Left ventricle myocardium inferior (tissue), 1 donor: ENCODE measurements around the gene COX18. TPM values are rescaled to one million over a fixed set of nuclear protein-coding genes. Genes with fewer than 3 reads are reported as not detected.

Experiments used
- DNase-seq: peaks from one replicate; pipeline ENCODE4 v3.0.0-alpha.2; 2020
- H3K27ac ChIP-seq: fragments of 200-600 bp; replicated peaks from 2 replicates; pipeline ENCODE4 v1.8.0; 2021
- H3K27me3 ChIP-seq: fragments of 200-600 bp; 2 replicates; pipeline ENCODE4 v1.8.0; 2021; ENCODE audit warnings: low read depth
- H3K36me3 ChIP-seq: fragments of 200-600 bp; 2 replicates; pipeline ENCODE4 v1.8.0; 2021
- H3K4me1 ChIP-seq: fragments of 200-600 bp; 2 replicates; pipeline ENCODE4 v1.8.0; 2021
- H3K4me3 ChIP-seq: fragments of 200-600 bp; 2 replicates; pipeline ENCODE4 v1.8.0; 2021; ENCODE audit warnings: mild to moderate bottlenecking, moderate library complexity
- H3K9me3 ChIP-seq: fragments of 200-600 bp; replicated peaks from 2 replicates; pipeline ENCODE4 v1.8.0; 2021
- CTCF ChIP-seq: fragments of 200-600 bp; IDR thresholded peaks from 2 replicates; pipeline ENCODE4 v1.8.0; 2021; ENCODE audit warnings: antibody characterized with exemption, mild to moderate bottlenecking, borderline replicate concordance
- intact Hi-C: fragments of 100-400 bp; cut with micrococcal nuclease; formaldehyde crosslinking; loops from one replicate; pipeline ENCODE4 v1.11.0; 2022
- total RNA-seq: library from RNA; stranded (reverse); fragmentation: NEBNext Ultra II Directional; extraction: Animal tissue kit (Norgen Biotek cat#: 25700); gene quantifications from one replicate; pipeline ENCODE4 v1.2.1, GENCODE V29; 2021
- donor health status: DM: no; HTN: yes; CAD: no; lungs with severe emphysema.

COX18 gene
- total RNA-seq, 1 donor from 2014 or later, result 17.0 TPM

- H3K4me3 ChIP-seq, result no peak overlapping the region
- no peak for DNase-seq
- intact Hi-C loops, result no loop called here
- no peak for TF ChIP-seq CTCF
- H3K36me3 ChIP-seq, result peaks cover 55% of the 10 kb centered on the region
- no peaks in the 10 kb centered on the region for H3K9me3 ChIP-seq
- no peaks in the 10 kb centered on the region for H3K4me1 ChIP-seq
- H3K27ac ChIP-seq, result no peak overlapping the region
- H3K27me3 ChIP-seq, result no peaks in the 10 kb centered on the region
Observed at GRCh38 chr4:73053974-73054480, 15.5 kb downstream of the COX18 start.

GRCh38 chr4:73053076-73053475, 16.4 kb downstream of the COX18 start:
- intact Hi-C loops, result no loop called here

GRCh38 chr4:73051625-73052024, 17.9 kb downstream of the COX18 start:
- no peak for TF ChIP-seq CTCF
- no peaks in the 10 kb centered on the region for H3K4me1 ChIP-seq
- no peaks in the 10 kb centered on the region for H3K9me3 ChIP-seq
- H3K27me3 ChIP-seq, result no peaks in the 10 kb centered on the region
- peaks cover 31% of the 10 kb centered on the region for H3K36me3 ChIP-seq
- no peak overlapping the region for H3K4me3 ChIP-seq
- no peak for DNase-seq
- intact Hi-C loops, result no loop called here
- no peak overlapping the region for H3K27ac ChIP-seq

More at GRCh38 chr4:73053076-73053475, 16.4 kb downstream of the COX18 start:
- peaks cover 45% of the 10 kb centered on the region for H3K36me3 ChIP-seq
- no peaks in the 10 kb centered on the region for H3K9me3 ChIP-seq
- TF ChIP-seq CTCF, result no peak
- no peak for DNase-seq
- no peak overlapping the region for H3K27ac ChIP-seq
- H3K27me3 ChIP-seq, result no peaks in the 10 kb centered on the region
- no peaks in the 10 kb centered on the region for H3K4me1 ChIP-seq
- no peak overlapping the region for H3K4me3 ChIP-seq

GRCh38 chr4:73045879-73046278, 23.6 kb downstream of the COX18 start:
- Histone ChIP-seq H3K36me3 (no peaks in the 10 kb centered on the region), H3K27me3 (no peaks in the 10 kb centered on the region), H3K4me1 (no peaks in the 10 kb centered on the region), H3K27ac (no peak overlapping the region), H3K4me3 (no peak overlapping the region), H3K9me3 (no peaks in the 10 kb centered on the region)
- TF ChIP-seq CTCF, result no peak
- intact Hi-C loops, result no loop called here
- DNase-seq, result no peak

- no peak for TF ChIP-seq CTCF
- H3K9me3 ChIP-seq, result peaks cover 38% of the 10 kb centered on the region
- no peak overlapping the region for H3K27ac ChIP-seq
- no peak for DNase-seq
- no peaks in the 10 kb centered on the region for H3K27me3 ChIP-seq
- H3K4me3 ChIP-seq, result no peak overlapping the region
- no peaks in the 10 kb centered on the region for H3K36me3 ChIP-seq
- intact Hi-C loops, result no loop called here
- H3K4me1 ChIP-seq, result no peaks in the 10 kb centered on the region
Observed at GRCh38 chr4:73037057-73037456, 32.5 kb downstream of the COX18 start.
